ENCODE results near the gene FGF14. TPM values are rescaled to one million over a fixed set of nuclear protein-coding genes. Genes with fewer than 3 reads are reported as not detected.

FGF14 gene
- total RNA-seq, 1 experiment from 2014 or later = 0.22 TPM

DNA sequence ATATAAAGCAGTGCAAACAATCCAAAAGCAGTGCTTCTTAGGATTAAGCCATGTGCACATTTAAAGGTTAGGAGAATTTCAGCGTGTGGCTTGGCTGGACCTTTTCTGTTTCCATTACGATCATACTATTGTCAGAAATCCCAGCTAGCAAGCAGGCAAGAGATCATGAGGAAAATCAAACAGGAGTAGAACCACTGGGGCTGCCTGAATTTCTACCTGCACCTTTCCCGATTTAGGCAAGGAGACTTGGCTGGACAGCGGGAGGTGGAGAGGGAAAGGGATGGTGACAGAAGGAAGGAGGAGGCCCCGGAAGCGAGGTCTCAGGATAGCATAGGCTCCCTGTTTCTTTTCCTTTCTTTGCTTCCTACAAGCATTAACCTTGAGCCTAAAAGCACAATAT lies 102.5 kb downstream of the FGF14 start:
- H3K23ac ChIP-seq (ENCODE audit: insufficient read length, low read depth, low read length) = no peak overlapping the region
- H3K23me2 ChIP-seq (ENCODE audit: insufficient read length, low read depth, low read length, poor library complexity, severe bottlenecking) = no peaks in the 10 kb centered on the region
- H4K8ac ChIP-seq (replicated peaks; ENCODE audit: insufficient read length, low read depth, low read length) = no peak overlapping the region
- H3K9me3 ChIP-seq (ENCODE audit: control insufficient read depth, low read depth, low read length) = no peaks in the 10 kb centered on the region
- H2AFZ ChIP-seq (ENCODE audit: low read length) = no peak overlapping the region
- no peak overlapping the region for H3T11ph ChIP-seq (ENCODE audit: low read length)
- H3K79me1 ChIP-seq (ENCODE audit: insufficient read depth, low read depth, low read length, poor library complexity, severe bottlenecking) = no peaks in the 10 kb centered on the region
- Mint-ChIP-seq H3K4me1 (no peaks in the 10 kb centered on the region), H3K27me3 (ENCODE audit: low read depth) (no peaks in the 10 kb centered on the region; the same call in 1 of the 2 replicates), H3K36me3 (ENCODE audit: insufficient read depth in 1 of 3, low read depth in 3 of 3) (no peaks in the 10 kb centered on the region), H3K4me3 (no peak overlapping the region), H3K27ac (no peak overlapping the region), H3K9me3 (no peaks in the 10 kb centered on the region)
- H4K20me1 ChIP-seq (ENCODE audit: control insufficient read depth, insufficient read depth, insufficient read length) = no peaks in the 10 kb centered on the region
- H2BK12ac ChIP-seq (ENCODE audit: insufficient read length, low read depth, low read length) = no peak overlapping the region
- no peak overlapping the region for H3K56ac ChIP-seq (ENCODE audit: insufficient read length, low read depth, low read length)
- no peak overlapping the region for H3K4me2 ChIP-seq (ENCODE audit: insufficient read depth, insufficient read length, low read length)
- no peak for DNase-seq
- H2BK5ac ChIP-seq (ENCODE audit: insufficient read length, low read length) = no peak overlapping the region
- H3K4me1 ChIP-seq (ENCODE audit: insufficient read depth, low read length) = no peaks in the 10 kb centered on the region
- TF ChIP-seq, protein P1, sequence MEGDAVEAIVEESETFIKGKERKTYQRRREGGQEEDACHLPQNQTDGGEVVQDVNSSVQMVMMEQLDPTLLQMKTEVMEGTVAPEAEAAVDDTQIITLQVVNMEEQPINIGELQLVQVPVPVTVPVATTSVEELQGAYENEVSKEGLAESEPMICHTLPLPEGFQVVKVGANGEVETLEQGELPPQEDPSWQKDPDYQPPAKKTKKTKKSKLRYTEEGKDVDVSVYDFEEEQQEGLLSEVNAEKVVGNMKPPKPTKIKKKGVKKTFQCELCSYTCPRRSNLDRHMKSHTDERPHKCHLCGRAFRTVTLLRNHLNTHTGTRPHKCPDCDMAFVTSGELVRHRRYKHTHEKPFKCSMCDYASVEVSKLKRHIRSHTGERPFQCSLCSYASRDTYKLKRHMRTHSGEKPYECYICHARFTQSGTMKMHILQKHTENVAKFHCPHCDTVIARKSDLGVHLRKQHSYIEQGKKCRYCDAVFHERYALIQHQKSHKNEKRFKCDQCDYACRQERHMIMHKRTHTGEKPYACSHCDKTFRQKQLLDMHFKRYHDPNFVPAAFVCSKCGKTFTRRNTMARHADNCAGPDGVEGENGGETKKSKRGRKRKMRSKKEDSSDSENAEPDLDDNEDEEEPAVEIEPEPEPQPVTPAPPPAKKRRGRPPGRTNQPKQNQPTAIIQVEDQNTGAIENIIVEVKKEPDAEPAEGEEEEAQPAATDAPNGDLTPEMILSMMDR (conservative IDR thresholded peaks at IDR 0.05) = no peak
- WGBS (ENCODE audit: extremely low coverage, insufficient read length, low lambda C conversion rate) = no CpG with 5 or more reads among the region's 6 CpGs
- H3K79me2 ChIP-seq (ENCODE audit: insufficient read depth, low read length) = no peaks in the 10 kb centered on the region
- no peak overlapping the region for H3K9ac ChIP-seq (ENCODE audit: extremely low read depth, insufficient read length, low read length)
- no peak overlapping the region for H2BK120ac ChIP-seq (ENCODE audit: low read depth, low read length, poor library complexity, severe bottlenecking)
- no peak overlapping the region for H2BK15ac ChIP-seq (ENCODE audit: low read depth, low read length)
- no peak overlapping the region for H4K91ac ChIP-seq (ENCODE audit: insufficient read length, low read depth, low read length)
- no peak overlapping the region for H3K18ac ChIP-seq (ENCODE audit: insufficient read length, low read depth, low read length)
- H3K14ac ChIP-seq (ENCODE audit: insufficient read depth, low read length) = no peak overlapping the region
- no peak overlapping the region for H2AK5ac ChIP-seq (ENCODE audit: insufficient read length, low read length)
- H3K27ac ChIP-seq (ENCODE audit: insufficient read length, low read depth, low read length) = no peak overlapping the region
- H3K4ac ChIP-seq (ENCODE audit: low read depth, low read length) = no peak overlapping the region
- no peak overlapping the region for H2BK20ac ChIP-seq (ENCODE audit: low read depth, low read length, poor library complexity, severe bottlenecking)
- no peak overlapping the region for H4K5ac ChIP-seq (ENCODE audit: insufficient read length, low read depth, low read length)
- no peaks in the 10 kb centered on the region for H3K27me3 ChIP-seq (ENCODE audit: insufficient read depth, low read length)

Measured in H9 (cell line).